ENCODE results near the gene AP5B1. TPM values are rescaled to one million over a fixed set of nuclear protein-coding genes. Genes with fewer than 3 reads are reported as not detected.

AP5B1 gene
- total and polyA plus RNA-seq, 2 experiments from 2014 or later, result 3.1 to 16.1 TPM

DNA sequence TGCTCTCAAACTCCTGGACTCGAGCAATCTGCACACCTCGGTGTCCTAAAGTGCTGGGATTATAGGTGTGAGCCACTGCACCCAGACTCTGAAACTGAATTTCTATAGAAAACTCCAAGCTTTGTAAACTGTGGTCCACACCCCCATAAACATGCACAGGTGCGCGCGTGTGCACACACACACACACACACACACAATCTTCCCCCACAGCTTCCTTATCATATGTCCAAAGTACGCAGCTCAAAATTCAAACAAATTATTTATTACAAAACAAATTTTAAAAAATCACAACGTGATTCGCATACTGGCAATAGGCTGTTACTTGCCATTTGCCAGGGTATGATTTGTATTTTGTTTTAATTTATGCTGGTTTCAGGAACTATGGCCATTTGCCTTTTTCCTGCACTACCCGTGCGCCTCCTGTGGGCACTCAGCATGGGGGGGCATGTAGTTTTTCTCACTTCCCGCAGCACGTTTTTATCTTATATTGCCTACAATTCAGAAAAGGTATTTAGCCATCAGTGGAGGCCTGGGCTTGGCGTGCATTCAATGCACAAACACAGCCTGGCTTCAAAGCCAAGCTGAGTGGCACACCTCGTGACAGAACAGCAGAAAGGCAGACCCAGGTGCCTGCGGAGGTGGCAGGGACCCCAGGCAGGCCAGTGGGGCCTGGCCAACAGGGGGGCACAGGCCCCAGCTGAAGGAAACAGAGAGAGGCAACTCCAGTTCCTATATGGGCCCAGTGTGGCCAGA is 42.2 kb upstream of the AP5B1 start:
- H3K36me3 Mint-ChIP-seq (ENCODE audit: low read depth), result no peaks in the 10 kb centered on the region; the same call in 2 of the 3 replicates
- no peak overlapping the region for H3K4me3 Mint-ChIP-seq
- no peak for DNase-seq (ENCODE audit: low spot score)
- ATAC-seq, result no peak
- H3K79me2 ChIP-seq (replicated peaks; ENCODE audit: insufficient read depth), result no peaks in the 10 kb centered on the region
- H3K4me1 ChIP-seq (ENCODE audit: insufficient read depth), result no peaks in the 10 kb centered on the region
- H3K36me3 ChIP-seq (ENCODE audit: insufficient read depth), result no peaks in the 10 kb centered on the region
- peaks cover 5% of the 10 kb centered on the region; the same call in 1 of the 3 replicates for H3K4me1 Mint-ChIP-seq
- peaks cover 3% of the 10 kb centered on the region for H3K27me3 Mint-ChIP-seq (ENCODE audit: insufficient read depth, low read depth, poor library complexity)
- H3K27ac ChIP-seq (ENCODE audit: low read depth), result no peak overlapping the region
- H3K4me3 ChIP-seq, result no peak overlapping the region
- H3K9me3 Mint-ChIP-seq, result no peaks in the 10 kb centered on the region
- no peaks in the 10 kb centered on the region; the same call in 1 of the 2 replicates for H4K20me1 ChIP-seq (replicated peaks; ENCODE audit: insufficient read depth)
- H3F3A ChIP-seq (replicated peaks; ENCODE audit: low read depth), result 0 out of 2 replicates have a peak, but pooled peaks cover 4% of the 10 kb centered on the region
- H3K27ac Mint-ChIP-seq, result no peak overlapping the region
- H2AFZ ChIP-seq, result no peak overlapping the region
- no peak overlapping the region for H3K4me2 ChIP-seq
- TF ChIP-seq EZH2 (IDR thresholded peaks at IDR 0.05; ENCODE audit: low read depth, unreplicated experiment) (no peak), STAT1 (IDR thresholded peaks at IDR 0.05; ENCODE audit: unreplicated experiment) (no peak), NANOG (IDR thresholded peaks at IDR 0.05; ENCODE audit: borderline replicate concordance) (no peak), CREB1 (CRISPR knock-in tag; IDR thresholded peaks at IDR 0.05; ENCODE audit: low read depth) (no peak), POLR2AphosphoS5 (IDR thresholded peaks at IDR 0.05; ENCODE audit: low read depth) (no peak)
- TF ChIP-seq, protein P1, sequence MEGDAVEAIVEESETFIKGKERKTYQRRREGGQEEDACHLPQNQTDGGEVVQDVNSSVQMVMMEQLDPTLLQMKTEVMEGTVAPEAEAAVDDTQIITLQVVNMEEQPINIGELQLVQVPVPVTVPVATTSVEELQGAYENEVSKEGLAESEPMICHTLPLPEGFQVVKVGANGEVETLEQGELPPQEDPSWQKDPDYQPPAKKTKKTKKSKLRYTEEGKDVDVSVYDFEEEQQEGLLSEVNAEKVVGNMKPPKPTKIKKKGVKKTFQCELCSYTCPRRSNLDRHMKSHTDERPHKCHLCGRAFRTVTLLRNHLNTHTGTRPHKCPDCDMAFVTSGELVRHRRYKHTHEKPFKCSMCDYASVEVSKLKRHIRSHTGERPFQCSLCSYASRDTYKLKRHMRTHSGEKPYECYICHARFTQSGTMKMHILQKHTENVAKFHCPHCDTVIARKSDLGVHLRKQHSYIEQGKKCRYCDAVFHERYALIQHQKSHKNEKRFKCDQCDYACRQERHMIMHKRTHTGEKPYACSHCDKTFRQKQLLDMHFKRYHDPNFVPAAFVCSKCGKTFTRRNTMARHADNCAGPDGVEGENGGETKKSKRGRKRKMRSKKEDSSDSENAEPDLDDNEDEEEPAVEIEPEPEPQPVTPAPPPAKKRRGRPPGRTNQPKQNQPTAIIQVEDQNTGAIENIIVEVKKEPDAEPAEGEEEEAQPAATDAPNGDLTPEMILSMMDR (conservative IDR thresholded peaks at IDR 0.05; ENCODE audit: low read depth in 2 of 2), result no peak
- TF ChIP-seq, protein P2, sequence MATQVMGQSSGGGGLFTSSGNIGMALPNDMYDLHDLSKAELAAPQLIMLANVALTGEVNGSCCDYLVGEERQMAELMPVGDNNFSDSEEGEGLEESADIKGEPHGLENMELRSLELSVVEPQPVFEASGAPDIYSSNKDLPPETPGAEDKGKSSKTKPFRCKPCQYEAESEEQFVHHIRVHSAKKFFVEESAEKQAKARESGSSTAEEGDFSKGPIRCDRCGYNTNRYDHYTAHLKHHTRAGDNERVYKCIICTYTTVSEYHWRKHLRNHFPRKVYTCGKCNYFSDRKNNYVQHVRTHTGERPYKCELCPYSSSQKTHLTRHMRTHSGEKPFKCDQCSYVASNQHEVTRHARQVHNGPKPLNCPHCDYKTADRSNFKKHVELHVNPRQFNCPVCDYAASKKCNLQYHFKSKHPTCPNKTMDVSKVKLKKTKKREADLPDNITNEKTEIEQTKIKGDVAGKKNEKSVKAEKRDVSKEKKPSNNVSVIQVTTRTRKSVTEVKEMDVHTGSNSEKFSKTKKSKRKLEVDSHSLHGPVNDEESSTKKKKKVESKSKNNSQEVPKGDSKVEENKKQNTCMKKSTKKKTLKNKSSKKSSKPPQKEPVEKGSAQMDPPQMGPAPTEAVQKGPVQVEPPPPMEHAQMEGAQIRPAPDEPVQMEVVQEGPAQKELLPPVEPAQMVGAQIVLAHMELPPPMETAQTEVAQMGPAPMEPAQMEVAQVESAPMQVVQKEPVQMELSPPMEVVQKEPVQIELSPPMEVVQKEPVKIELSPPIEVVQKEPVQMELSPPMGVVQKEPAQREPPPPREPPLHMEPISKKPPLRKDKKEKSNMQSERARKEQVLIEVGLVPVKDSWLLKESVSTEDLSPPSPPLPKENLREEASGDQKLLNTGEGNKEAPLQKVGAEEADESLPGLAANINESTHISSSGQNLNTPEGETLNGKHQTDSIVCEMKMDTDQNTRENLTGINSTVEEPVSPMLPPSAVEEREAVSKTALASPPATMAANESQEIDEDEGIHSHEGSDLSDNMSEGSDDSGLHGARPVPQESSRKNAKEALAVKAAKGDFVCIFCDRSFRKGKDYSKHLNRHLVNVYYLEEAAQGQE (IDR thresholded peaks at IDR 0.05; ENCODE audit: unreplicated experiment), result no peak
- H3K9me2 ChIP-seq (ENCODE audit: insufficient read depth), result no peaks in the 10 kb centered on the region
- no peaks in the 10 kb centered on the region for H3K27me3 ChIP-seq (ENCODE audit: insufficient read depth)

DNA sequence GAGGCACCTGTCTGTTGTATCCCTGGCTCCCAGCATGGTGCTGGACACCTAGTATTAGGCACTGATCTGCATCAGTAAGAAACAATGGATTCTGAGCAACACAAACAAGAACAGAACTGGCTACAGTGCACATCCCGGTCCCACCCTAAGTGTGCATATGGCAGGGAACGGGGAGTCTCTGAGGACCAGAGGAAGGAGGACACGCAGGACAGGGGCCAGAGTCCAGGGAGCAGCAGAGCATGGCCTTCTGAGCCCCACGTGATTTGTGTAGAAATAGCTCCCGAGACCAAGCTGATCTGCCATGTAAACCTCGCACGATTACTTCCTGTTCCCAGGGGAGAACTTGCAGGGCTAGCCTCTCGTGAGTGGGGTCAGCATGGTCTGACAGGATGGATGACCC is 40.3 kb upstream of the AP5B1 start:
- no peak overlapping the region for H3K27ac Mint-ChIP-seq
- no peak overlapping the region for H3K4me3 Mint-ChIP-seq
- H3K27me3 ChIP-seq (ENCODE audit: insufficient read depth), result peaks cover 12% of the 10 kb centered on the region
- peaks cover 5% of the 10 kb centered on the region; the same call in 1 of the 3 replicates for H3K4me1 Mint-ChIP-seq
- H4K20me1 ChIP-seq (replicated peaks; ENCODE audit: insufficient read depth), result no peaks in the 10 kb centered on the region
- H3F3A ChIP-seq (replicated peaks; ENCODE audit: low read depth), result 0 out of 2 replicates have a peak, but pooled peaks cover 4% of the 10 kb centered on the region
- no peaks in the 10 kb centered on the region for H3K9me3 Mint-ChIP-seq
- no peaks in the 10 kb centered on the region for H3K79me2 ChIP-seq (replicated peaks; ENCODE audit: insufficient read depth)
- no peak overlapping the region for H3K27ac ChIP-seq (ENCODE audit: low read depth)
- no peaks in the 10 kb centered on the region; the same call in 1 of the 3 replicates for H3K36me3 Mint-ChIP-seq (ENCODE audit: low read depth)
- H3K9me2 ChIP-seq (ENCODE audit: insufficient read depth), result no peaks in the 10 kb centered on the region
- no peak for DNase-seq (ENCODE audit: low spot score)
- peaks cover 8% of the 10 kb centered on the region for H3K27me3 Mint-ChIP-seq (ENCODE audit: insufficient read depth, low read depth, poor library complexity)
- H2AFZ ChIP-seq, result no peak overlapping the region
- no peak overlapping the region for H3K4me2 ChIP-seq
- H3K4me1 ChIP-seq (ENCODE audit: insufficient read depth), result no peaks in the 10 kb centered on the region
- H3K36me3 ChIP-seq (ENCODE audit: insufficient read depth), result no peaks in the 10 kb centered on the region
- ATAC-seq, result no peak
- no peak overlapping the region for H3K4me3 ChIP-seq
- no peak for TF ChIP-seq STAT1 (IDR thresholded peaks at IDR 0.05; ENCODE audit: unreplicated experiment)
- TF ChIP-seq, protein P3, sequence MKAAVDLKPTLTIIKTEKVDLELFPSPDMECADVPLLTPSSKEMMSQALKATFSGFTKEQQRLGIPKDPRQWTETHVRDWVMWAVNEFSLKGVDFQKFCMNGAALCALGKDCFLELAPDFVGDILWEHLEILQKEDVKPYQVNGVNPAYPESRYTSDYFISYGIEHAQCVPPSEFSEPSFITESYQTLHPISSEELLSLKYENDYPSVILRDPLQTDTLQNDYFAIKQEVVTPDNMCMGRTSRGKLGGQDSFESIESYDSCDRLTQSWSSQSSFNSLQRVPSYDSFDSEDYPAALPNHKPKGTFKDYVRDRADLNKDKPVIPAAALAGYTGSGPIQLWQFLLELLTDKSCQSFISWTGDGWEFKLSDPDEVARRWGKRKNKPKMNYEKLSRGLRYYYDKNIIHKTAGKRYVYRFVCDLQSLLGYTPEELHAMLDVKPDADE (IDR thresholded peaks at IDR 0.05), result no peak
- TF ChIP-seq ZNF331 (CRISPR knock-in tag; IDR thresholded peaks at IDR 0.05; ENCODE audit: low read depth), result no peak
- TF ChIP-seq, protein P1 (conservative IDR thresholded peaks at IDR 0.05; ENCODE audit: low read depth in 2 of 2), result no peak
- TF ChIP-seq JUNB (IDR thresholded peaks at IDR 0.05; ENCODE audit: unreplicated experiment), result no peak
- TF ChIP-seq ZNF114 (CRISPR knock-in tag; IDR thresholded peaks at IDR 0.05), result no peak

Measured in GM23338 (cell line).